GM12892 (cell line): Measurements from ENCODE around the gene KLHL28.

Source experiments
- POLR2A ChIP-seq: IDR thresholded peaks from 2 replicates; pipeline ENCODE4 v1.6.1; 2011; ENCODE audit warnings: low read depth, low read length, control low read depth
- POLR2AphosphoS5 ChIP-seq: IDR thresholded peaks from 2 replicates; pipeline ENCODE4 v1.6.1; 2011; ENCODE audit warnings: low read depth, low read length, control low read depth
- TAF1 ChIP-seq: IDR thresholded peaks from 2 replicates; pipeline ENCODE4 v1.6.1; 2011; ENCODE audit warnings: low read depth, mild to moderate bottlenecking, control low read depth, low read length, borderline replicate concordance

DNA sequence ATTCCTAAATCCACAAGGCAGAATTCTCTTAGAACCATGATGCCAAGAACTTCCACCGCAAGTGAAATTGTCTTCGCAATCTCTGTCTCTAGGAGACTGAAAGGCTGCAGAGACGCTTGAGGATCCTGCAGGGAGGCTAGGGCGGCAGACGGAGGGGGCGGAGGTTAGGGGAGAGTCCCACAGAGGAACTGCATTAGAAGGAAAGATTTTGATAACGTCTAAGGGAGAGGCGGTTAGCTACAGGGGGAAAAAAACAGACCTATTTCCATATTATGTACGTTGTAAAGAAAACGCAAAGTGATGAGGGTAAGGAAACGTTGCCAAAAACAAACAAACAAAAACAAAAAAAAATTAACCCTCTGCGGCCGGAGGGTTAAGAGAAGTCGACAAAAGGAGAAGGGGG is 595 bp downstream of the KLHL28 start:
- TF ChIP-seq POLR2A (no peak), POLR2AphosphoS5 (no peak), TAF1 (no peak)
